Measurements from ENCODE around the gene MYO1C. TPM values are rescaled to one million over a fixed set of nuclear protein-coding genes. Genes with fewer than 3 reads are reported as not detected.
A peak's percentile ranks its signal among the peaks of the same experiment; 100 is the strongest.

The MYO1C gene
- polyA plus RNA-seq, 4 donors: 51.1 to 67.1 (median 59.8) TPM

DNA sequence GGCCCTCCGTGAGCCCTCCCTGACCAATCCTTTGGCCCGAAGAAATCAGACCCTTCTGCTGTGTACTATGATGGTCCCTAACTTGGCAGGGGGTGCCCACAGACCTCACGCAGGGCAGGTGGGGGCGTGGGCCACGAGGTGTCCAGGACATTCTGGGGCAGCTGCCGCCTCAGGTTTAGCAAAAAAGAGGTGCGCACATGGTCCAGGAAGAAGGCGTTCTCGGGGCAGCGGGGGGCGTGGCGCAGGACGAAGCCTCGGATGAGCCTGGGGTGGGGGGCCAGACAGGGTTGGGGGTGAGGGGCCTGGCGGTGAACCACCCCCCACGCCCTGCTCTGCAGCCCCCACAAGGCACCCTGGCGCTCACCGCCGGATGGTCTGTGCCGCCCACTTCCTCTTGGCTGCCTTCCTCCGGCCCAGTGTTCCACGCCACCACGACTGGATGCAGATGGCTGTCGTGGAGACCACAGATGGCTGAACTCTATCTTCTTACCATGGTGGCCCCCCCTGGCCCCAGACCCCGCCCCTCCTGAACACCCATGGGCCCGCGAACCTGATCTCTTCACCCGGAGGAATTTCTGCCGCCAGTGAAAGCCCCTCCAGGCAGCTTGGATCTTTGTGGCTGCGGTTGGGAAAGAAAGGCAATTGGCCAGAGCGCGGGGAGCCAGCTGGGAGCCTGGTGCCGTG is 22.3 kb downstream of the MYO1C start:
- DNase-seq: no peak
- Histone ChIP-seq H3K4me1 (ENCODE audit: control insufficient read depth in 3 of 3, insufficient read depth in 2 of 3, low read depth in 1 of 3, low read length in 2 of 3) (peaks cover 0 to 13% (median 0%) of the 10 kb centered on the region in 3 donors), H3K36me3 (ENCODE audit: control insufficient read depth in 3 of 3, insufficient read depth in 2 of 3, low read depth in 1 of 3, low read length in 3 of 3) (peaks cover 19 to 93% (median 35%) of the 10 kb centered on the region in 3 donors), H3K4me3 (ENCODE audit: low read depth in 1 of 3, low read length in 3 of 3) (no peak overlapping the region), H3K9me3 (ENCODE audit: control insufficient read depth in 2 of 2, insufficient read depth in 1 of 2, low read depth in 1 of 2, low read length in 1 of 2) (peaks cover 0 to 4% of the 10 kb centered on the region in 2 donors), H3K27me3 (ENCODE audit: control insufficient read depth in 3 of 3, insufficient read depth in 3 of 3, low read length in 3 of 3) (no peaks in the 10 kb centered on the region), H3K27ac (ENCODE audit: low read depth in 1 of 3, low read length in 2 of 3) (no peak overlapping the region)
- WGBS, 3 donors: 82 to 94% (median 89%) methylated on average over 24 to 33 of the region's 33 CpGs
- no peak for FAIRE-seq

DNA sequence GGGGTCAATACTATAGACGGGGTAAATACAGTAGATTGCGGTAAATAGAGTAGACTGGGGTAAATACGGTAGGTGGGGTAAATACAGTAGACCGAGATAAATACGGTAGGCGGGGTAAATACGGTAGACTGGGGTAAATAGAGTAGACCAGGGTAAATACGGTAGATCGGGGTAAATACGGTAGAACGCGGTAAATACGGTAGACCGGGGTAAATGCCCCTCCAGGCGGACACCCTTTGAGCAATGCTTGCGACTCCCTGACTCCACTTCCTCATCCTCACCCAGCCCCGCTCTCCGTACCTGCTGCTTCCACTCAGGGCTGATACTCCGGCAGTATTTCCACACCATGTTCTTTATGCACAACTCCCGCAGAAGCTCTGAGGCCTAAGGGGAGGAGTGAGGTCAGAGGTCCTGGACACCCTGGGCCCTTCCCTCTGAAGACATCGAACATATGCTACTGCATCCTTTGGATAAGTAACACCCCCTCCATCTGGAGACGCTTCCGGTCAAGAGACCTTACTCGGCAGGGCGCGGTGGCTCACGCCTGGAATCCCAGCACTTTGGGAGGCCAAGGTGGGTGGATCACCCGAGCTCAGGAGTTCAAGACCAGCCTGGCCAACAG is 23.1 kb downstream of the MYO1C start:
- Histone ChIP-seq H3K4me1 (ENCODE audit: control insufficient read depth in 3 of 3, insufficient read depth in 2 of 3, low read depth in 1 of 3, low read length in 2 of 3) (peaks cover 0 to 13% (median 0%) of the 10 kb centered on the region in 3 donors), H3K27me3 (ENCODE audit: control insufficient read depth in 3 of 3, insufficient read depth in 3 of 3, low read length in 3 of 3) (no peaks in the 10 kb centered on the region), H3K27ac (ENCODE audit: low read depth in 1 of 3, low read length in 2 of 3) (no peak overlapping the region), H3K9me3 (ENCODE audit: control insufficient read depth in 2 of 2, insufficient read depth in 1 of 2, low read depth in 1 of 2, low read length in 1 of 2) (peaks cover 0 to 4% of the 10 kb centered on the region in 2 donors), H3K4me3 (ENCODE audit: low read depth in 1 of 3, low read length in 3 of 3) (no peak overlapping the region), H3K36me3 (ENCODE audit: control insufficient read depth in 3 of 3, insufficient read depth in 2 of 3, low read depth in 1 of 3, low read length in 3 of 3) (peaks cover 19 to 93% (median 33%) of the 10 kb centered on the region in 3 donors)
- WGBS, 3 donors: 83 to 95% (median 92%) methylated on average over 28 of the region's 28 CpGs
- DNase-seq: no peak
- no peak for FAIRE-seq

DNA sequence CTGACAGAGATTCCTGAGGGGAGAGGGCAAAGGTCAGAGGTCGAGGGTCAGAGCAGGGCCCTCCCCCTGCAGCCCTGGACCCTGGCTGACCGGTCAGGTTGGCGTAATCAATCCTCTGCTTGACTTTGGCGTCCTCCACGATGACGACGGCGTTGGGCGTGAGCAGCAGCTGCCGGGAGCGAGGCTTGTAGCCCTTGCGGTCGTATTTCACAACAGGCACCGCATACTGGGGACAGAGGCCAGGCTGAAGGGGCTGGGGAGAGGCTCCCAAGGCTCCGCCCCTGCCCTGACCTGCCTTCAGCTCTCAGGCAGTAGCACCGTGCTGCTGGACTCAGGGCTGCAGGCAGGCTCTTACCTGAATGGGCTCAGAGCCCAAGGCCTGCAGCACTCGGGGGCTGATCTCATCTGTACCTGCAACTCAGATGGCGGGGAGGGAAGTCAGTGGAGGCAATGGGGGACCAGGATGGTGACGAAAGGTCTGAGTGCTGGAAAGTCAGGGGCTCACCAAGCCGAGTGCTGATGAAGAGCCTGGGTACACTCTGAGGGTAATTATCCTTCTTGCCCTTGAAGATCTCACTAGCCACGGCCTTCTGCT is 24.5 kb downstream of the MYO1C start:
- 67 to 76% (median 73%) methylated on average over 19 to 21 of the region's 21 CpGs for WGBS, 3 donors
- Histone ChIP-seq H3K36me3 (ENCODE audit: control insufficient read depth in 3 of 3, insufficient read depth in 2 of 3, low read depth in 1 of 3, low read length in 3 of 3) (peaks cover 19 to 91% (median 27%) of the 10 kb centered on the region in 3 donors), H3K4me1 (ENCODE audit: control insufficient read depth in 3 of 3, insufficient read depth in 2 of 3, low read depth in 1 of 3, low read length in 2 of 3) (peaks cover 0 to 13% (median 0%) of the 10 kb centered on the region in 3 donors), H3K27ac (ENCODE audit: low read depth in 1 of 3, low read length in 2 of 3) (peak overlapping the region in 1 of 3 donors; percentile 29), H3K4me3 (ENCODE audit: low read depth in 1 of 3, low read length in 3 of 3) (no peak overlapping the region), H3K9me3 (ENCODE audit: control insufficient read depth in 2 of 2, insufficient read depth in 1 of 2, low read depth in 1 of 2, low read length in 1 of 2) (peaks cover 0 to 4% of the 10 kb centered on the region in 2 donors), H3K27me3 (ENCODE audit: control insufficient read depth in 3 of 3, insufficient read depth in 3 of 3, low read length in 3 of 3) (no peaks in the 10 kb centered on the region)
- DNase-seq (peak; percentile 35 to 92), FAIRE-seq (no peak)

DNA sequence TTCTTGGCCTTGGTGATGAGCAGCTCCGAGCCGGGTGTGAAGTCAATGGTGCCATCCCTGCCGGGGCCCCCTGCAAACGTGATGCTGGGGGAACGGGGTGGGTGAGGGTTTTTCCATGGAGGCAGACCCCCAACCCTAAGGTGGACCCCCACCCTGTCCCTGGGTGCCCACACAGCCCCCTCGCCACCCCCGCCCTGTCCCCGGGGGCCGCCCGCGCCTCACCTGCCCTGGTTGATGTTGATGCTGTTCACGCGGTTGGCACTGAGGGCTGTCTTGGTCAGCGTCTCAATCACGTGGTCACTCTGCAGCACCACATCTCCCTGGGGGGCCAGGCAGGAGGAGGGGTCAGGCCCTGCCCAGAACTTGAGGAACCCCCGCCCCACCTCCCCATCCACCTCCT is 25.2 kb downstream of the MYO1C start:
- Histone ChIP-seq H3K27ac (ENCODE audit: low read depth in 1 of 3, low read length in 2 of 3) (no peak overlapping the region), H3K27me3 (ENCODE audit: control insufficient read depth in 3 of 3, insufficient read depth in 3 of 3, low read length in 3 of 3) (no peaks in the 10 kb centered on the region), H3K9me3 (ENCODE audit: control insufficient read depth in 2 of 2, insufficient read depth in 1 of 2, low read depth in 1 of 2, low read length in 1 of 2) (peaks cover 0 to 4% of the 10 kb centered on the region in 2 donors), H3K36me3 (ENCODE audit: control insufficient read depth in 3 of 3, insufficient read depth in 2 of 3, low read depth in 1 of 3, low read length in 3 of 3) (peaks cover 19 to 86% (median 26%) of the 10 kb centered on the region in 3 donors), H3K4me3 (ENCODE audit: low read depth in 1 of 3, low read length in 3 of 3) (no peak overlapping the region), H3K4me1 (ENCODE audit: control insufficient read depth in 3 of 3, insufficient read depth in 2 of 3, low read depth in 1 of 3, low read length in 2 of 3) (peaks cover 0 to 19% (median 0%) of the 10 kb centered on the region in 3 donors)
- WGBS, 3 donors: 92 to 95% (median 92%) methylated on average over 13 to 16 of the region's 16 CpGs
- FAIRE-seq (no peak), DNase-seq (no peak)

- no peak overlapping the region for H3K4me3 ChIP-seq (ENCODE audit: low read depth in 1 of 3, low read length in 3 of 3)
- peaks cover 0 to under 1% of the 10 kb centered on the region in 2 donors for H3K9me3 ChIP-seq (ENCODE audit: control insufficient read depth in 2 of 2, insufficient read depth in 1 of 2, low read depth in 1 of 2, low read length in 1 of 2)
- DNase-seq (no peak), FAIRE-seq (no peak)
- peaks cover 0 to 30% (median 3%) of the 10 kb centered on the region in 3 donors for H3K4me1 ChIP-seq (ENCODE audit: control insufficient read depth in 3 of 3, insufficient read depth in 2 of 3, low read depth in 1 of 3, low read length in 2 of 3)
- H3K27me3 ChIP-seq (ENCODE audit: control insufficient read depth in 3 of 3, insufficient read depth in 3 of 3, low read length in 3 of 3): no peaks in the 10 kb centered on the region
- no peak overlapping the region for H3K27ac ChIP-seq (ENCODE audit: low read depth in 1 of 3, low read length in 2 of 3)
- peaks cover 7 to 62% (median 8%) of the 10 kb centered on the region in 3 donors for H3K36me3 ChIP-seq (ENCODE audit: control insufficient read depth in 3 of 3, insufficient read depth in 2 of 3, low read depth in 1 of 3, low read length in 3 of 3)
- 89 to 92% (median 90%) methylated on average over 7 to 8 of the region's 8 CpGs for WGBS, 3 donors
Observed at GRCh38 chr17:1464186-1464585, 28.3 kb downstream of the MYO1C start.

- no peak overlapping the region for H3K4me3 ChIP-seq (ENCODE audit: low read depth in 1 of 3, low read length in 3 of 3)
- no peak for FAIRE-seq
- H3K36me3 ChIP-seq (ENCODE audit: control insufficient read depth in 3 of 3, insufficient read depth in 2 of 3, low read depth in 1 of 3, low read length in 3 of 3): peaks cover 2 to 48% (median 7%) of the 10 kb centered on the region in 3 donors
- peak; percentile 60 to 79 for DNase-seq
- H3K27me3 ChIP-seq (ENCODE audit: control insufficient read depth in 3 of 3, insufficient read depth in 3 of 3, low read length in 3 of 3): no peaks in the 10 kb centered on the region
- H3K4me1 ChIP-seq (ENCODE audit: control insufficient read depth in 3 of 3, insufficient read depth in 2 of 3, low read depth in 1 of 3, low read length in 2 of 3): peaks cover 0 to 17% (median 3%) of the 10 kb centered on the region in 3 donors
- H3K9me3 ChIP-seq (ENCODE audit: control insufficient read depth in 2 of 2, insufficient read depth in 1 of 2, low read depth in 1 of 2, low read length in 1 of 2): no peaks in the 10 kb centered on the region
- 16 to 54% (median 38%) methylated on average over 33 of the region's 33 CpGs for WGBS, 3 donors
- peak overlapping the region; percentile 36 to 76 (median 48) for H3K27ac ChIP-seq (ENCODE audit: low read depth in 1 of 3, low read length in 2 of 3)
Observed at GRCh38 chr17:1462164-1463112, 30.0 kb downstream of the MYO1C start.

DNA sequence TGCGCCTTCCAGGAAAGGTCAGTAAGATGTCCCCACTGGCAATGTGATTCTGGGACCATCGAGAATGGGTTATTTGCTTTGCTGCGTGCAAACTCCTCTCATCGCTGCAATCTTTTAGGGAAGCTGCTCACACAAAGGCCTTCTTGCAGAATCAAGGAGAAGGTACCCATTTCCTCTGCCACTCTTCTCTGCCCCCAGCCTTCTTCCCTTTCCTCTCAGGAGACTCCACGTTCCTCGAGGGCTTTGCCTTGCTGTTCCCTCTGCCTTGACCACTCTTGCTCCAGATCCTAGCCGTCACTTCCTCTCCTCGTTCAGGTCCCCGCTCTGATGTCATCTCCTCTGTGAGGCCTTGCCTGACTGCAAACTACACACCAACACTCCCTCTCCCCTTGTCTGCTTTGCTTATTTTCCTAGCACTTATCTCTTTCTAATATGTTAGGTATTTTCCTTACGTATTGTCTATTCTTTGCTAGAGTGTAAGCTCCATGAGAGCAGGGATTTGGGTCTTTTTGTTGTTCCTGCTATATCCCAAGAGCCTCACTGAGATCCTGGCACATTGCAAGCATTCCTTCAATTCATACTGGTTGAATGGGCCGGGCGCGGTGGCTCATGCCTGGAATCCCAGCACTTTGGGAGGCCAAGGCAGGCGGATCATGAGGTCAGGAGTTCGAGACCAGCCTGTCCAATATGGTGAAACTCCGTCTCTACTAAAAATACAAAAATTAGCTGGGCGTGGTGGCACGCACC is 31.1 kb downstream of the MYO1C start:
- Histone ChIP-seq H3K36me3 (ENCODE audit: control insufficient read depth in 3 of 3, insufficient read depth in 2 of 3, low read depth in 1 of 3, low read length in 3 of 3) (peaks cover 2 to 38% (median 4%) of the 10 kb centered on the region in 3 donors), H3K4me3 (ENCODE audit: low read depth in 1 of 3, low read length in 3 of 3) (no peak overlapping the region), H3K27ac (ENCODE audit: low read depth in 1 of 3, low read length in 2 of 3) (no peak overlapping the region), H3K9me3 (ENCODE audit: control insufficient read depth in 2 of 2, insufficient read depth in 1 of 2, low read depth in 1 of 2, low read length in 1 of 2) (no peaks in the 10 kb centered on the region), H3K27me3 (ENCODE audit: control insufficient read depth in 3 of 3, insufficient read depth in 3 of 3, low read length in 3 of 3) (no peaks in the 10 kb centered on the region), H3K4me1 (ENCODE audit: control insufficient read depth in 3 of 3, insufficient read depth in 2 of 3, low read depth in 1 of 3, low read length in 2 of 3) (peaks cover 0 to 20% (median 3%) of the 10 kb centered on the region in 3 donors)
- no peak for DNase-seq
- WGBS, 3 donors: 84 to 93% (median 89%) methylated on average over 16 to 18 of the region's 18 CpGs
- FAIRE-seq: no peak
